ENCODE data around the gene CETP.

- TF ChIP-seq, protein P1, sequence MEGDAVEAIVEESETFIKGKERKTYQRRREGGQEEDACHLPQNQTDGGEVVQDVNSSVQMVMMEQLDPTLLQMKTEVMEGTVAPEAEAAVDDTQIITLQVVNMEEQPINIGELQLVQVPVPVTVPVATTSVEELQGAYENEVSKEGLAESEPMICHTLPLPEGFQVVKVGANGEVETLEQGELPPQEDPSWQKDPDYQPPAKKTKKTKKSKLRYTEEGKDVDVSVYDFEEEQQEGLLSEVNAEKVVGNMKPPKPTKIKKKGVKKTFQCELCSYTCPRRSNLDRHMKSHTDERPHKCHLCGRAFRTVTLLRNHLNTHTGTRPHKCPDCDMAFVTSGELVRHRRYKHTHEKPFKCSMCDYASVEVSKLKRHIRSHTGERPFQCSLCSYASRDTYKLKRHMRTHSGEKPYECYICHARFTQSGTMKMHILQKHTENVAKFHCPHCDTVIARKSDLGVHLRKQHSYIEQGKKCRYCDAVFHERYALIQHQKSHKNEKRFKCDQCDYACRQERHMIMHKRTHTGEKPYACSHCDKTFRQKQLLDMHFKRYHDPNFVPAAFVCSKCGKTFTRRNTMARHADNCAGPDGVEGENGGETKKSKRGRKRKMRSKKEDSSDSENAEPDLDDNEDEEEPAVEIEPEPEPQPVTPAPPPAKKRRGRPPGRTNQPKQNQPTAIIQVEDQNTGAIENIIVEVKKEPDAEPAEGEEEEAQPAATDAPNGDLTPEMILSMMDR (IDR thresholded peaks at IDR 0.05) = no peak
- TF ChIP-seq POLR2A (IDR thresholded peaks at IDR 0.05) (no peak), EP300 (IDR thresholded peaks at IDR 0.05) (peak in 1 of 2 donors; percentile 12)
Measured at GRCh38 chr16:56915336-56916119, 46.2 kb upstream of the CETP start.
